Endodermal cell (in vitro differentiated cells): Measurements from ENCODE around the gene ENC1. TPM values are rescaled to one million over a fixed set of nuclear protein-coding genes. Genes with fewer than 3 reads are reported as not detected.

Source experiments
- DNase-seq: peaks from one replicate; pipeline ENCODE4 v3.0.0-alpha.2; 2017
- H3K27ac ChIP-seq: 2 replicates; pipeline ENCODE4 v1.5.1; 2013; ENCODE audit warnings: mild to moderate bottlenecking, low read depth, low read length, moderate library complexity
- H3K27me3 ChIP-seq: 2 replicates; pipeline ENCODE4 v1.6.1; 2013; ENCODE audit warnings: mild to moderate bottlenecking, low read length, moderate library complexity; ENCODE audit not compliant: insufficient read depth, control insufficient read depth, poor library complexity, severe bottlenecking
- H3K36me3 ChIP-seq: 2 replicates; pipeline ENCODE4 v1.7.0; 2013; ENCODE audit warnings: mild to moderate bottlenecking, low read length, moderate library complexity; ENCODE audit not compliant: control insufficient read depth, insufficient read depth
- H3K4me1 ChIP-seq: one replicate; pipeline ENCODE4 v1.7.0; 2013; ENCODE audit warnings: low read length; ENCODE audit not compliant: control insufficient read depth, insufficient read depth
- H3K4me3 ChIP-seq: 2 replicates; pipeline ENCODE4 v1.5.1; 2013; ENCODE audit warnings: mild to moderate bottlenecking, low read length, moderate library complexity
- H3K9ac ChIP-seq: 2 replicates; pipeline ENCODE4 v1.6.1; 2013; ENCODE audit warnings: mild to moderate bottlenecking, low read length, moderate library complexity; ENCODE audit not compliant: poor library complexity, severe bottlenecking; ENCODE audit errors: extremely low read depth
- H3K9me3 ChIP-seq: 2 replicates; pipeline ENCODE4 v1.6.1; 2013; ENCODE audit warnings: mild to moderate bottlenecking, low read length, moderate library complexity; ENCODE audit not compliant: control insufficient read depth
- H3K27ac Mint-ChIP-seq: 2 replicates; pipeline ENCODE4 v1.8.0; 2020; ENCODE audit warnings: mixed read lengths
- H3K27me3 Mint-ChIP-seq: 2 replicates; pipeline ENCODE4 v1.8.0; 2021; ENCODE audit warnings: mild to moderate bottlenecking, mixed read lengths; ENCODE audit not compliant: insufficient read depth
- H3K36me3 Mint-ChIP-seq: 2 replicates; pipeline ENCODE4 v1.8.0; 2020; ENCODE audit warnings: low read depth, mixed read lengths
- H3K4me1 Mint-ChIP-seq: 2 replicates; pipeline ENCODE4 v1.8.0; 2020; ENCODE audit warnings: mixed read lengths
- H3K4me3 Mint-ChIP-seq: 2 replicates; pipeline ENCODE4 v1.8.0; 2020; ENCODE audit warnings: mild to moderate bottlenecking, moderate library complexity, mixed read lengths
- H3K9me3 Mint-ChIP-seq: 2 replicates; pipeline ENCODE4 v1.8.0; 2020; ENCODE audit warnings: mild to moderate bottlenecking, mixed read lengths
- WGBS, 2 experiments: methylation state at CpG; one replicate each; pipeline versions ENCODE4 v1.1.5 to v1.1.7; 2013; ENCODE audit warnings: missing lambda C conversion rate in 2 of 2, mixed read lengths in 1 of 2; ENCODE audit not compliant: insufficient coverage in 1 of 2, insufficient read length in 1 of 2; 5-methylcytosine and 5-hydroxymethylcytosine counted together
- total RNA-seq, 2 donors: library from RNA; stranded (reverse); fragmentation: NEBNext Ultra II Directional in 1 of 2; extraction: Animal tissue kit (Norgen Biotek cat#: 25700) in 1 of 2; gene quantifications; 2 replicates in 1 of 2; 3 replicates in 1 of 2; pipeline ENCODE4 v1.2.1, GENCODE V29; 2021
- TF ChIP-seq, protein P1 (sequence below): fragments of 200-600 bp; sonication (generic); conservative IDR thresholded peaks from 2 replicates; pipeline ENCODE4 v1.5.0; 2021; ENCODE audit warnings: antibody characterized with exemption, mild to moderate bottlenecking

Gene ENC1
- total RNA-seq, 2 donors from 2014 or later, result 64.2 to 70.8 TPM

DNA sequence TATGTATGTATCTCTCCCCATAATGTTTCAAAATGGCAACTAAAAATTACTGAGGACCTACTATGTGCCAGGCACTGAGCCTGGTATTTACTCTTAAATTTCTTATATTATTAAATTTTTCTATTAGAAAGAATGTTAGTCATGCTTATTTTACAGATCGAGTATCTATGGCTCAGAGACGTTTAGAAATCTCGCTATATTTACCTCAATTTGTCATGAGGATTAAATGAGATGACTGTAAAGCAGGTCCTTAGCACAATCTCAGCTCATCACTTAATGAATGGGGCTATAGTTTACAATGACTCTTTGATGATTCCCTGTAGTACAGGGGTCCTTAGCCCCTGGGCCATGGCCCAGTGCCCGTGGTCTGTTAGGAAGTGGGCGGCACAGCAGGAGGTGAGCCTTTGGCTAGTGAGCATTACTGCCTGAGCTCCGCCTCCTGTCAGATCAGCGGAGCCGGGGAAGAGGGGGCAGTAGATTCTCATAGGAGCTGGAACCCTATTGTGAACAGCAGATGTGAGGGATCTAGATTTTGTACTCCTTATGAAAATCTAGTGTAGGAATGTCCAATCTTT lies 15.5 kb downstream of the ENC1 start:
- Histone ChIP-seq H3K27me3 (no peaks in the 10 kb centered on the region), H3K9ac (no peak overlapping the region), H3K4me1 (peaks cover 35% of the 10 kb centered on the region), H3K27ac (no peak overlapping the region), H3K9me3 (peaks cover 16% of the 10 kb centered on the region), H3K4me3 (no peak overlapping the region), H3K36me3 (peaks cover 41% of the 10 kb centered on the region)
- TF ChIP-seq, protein P1, sequence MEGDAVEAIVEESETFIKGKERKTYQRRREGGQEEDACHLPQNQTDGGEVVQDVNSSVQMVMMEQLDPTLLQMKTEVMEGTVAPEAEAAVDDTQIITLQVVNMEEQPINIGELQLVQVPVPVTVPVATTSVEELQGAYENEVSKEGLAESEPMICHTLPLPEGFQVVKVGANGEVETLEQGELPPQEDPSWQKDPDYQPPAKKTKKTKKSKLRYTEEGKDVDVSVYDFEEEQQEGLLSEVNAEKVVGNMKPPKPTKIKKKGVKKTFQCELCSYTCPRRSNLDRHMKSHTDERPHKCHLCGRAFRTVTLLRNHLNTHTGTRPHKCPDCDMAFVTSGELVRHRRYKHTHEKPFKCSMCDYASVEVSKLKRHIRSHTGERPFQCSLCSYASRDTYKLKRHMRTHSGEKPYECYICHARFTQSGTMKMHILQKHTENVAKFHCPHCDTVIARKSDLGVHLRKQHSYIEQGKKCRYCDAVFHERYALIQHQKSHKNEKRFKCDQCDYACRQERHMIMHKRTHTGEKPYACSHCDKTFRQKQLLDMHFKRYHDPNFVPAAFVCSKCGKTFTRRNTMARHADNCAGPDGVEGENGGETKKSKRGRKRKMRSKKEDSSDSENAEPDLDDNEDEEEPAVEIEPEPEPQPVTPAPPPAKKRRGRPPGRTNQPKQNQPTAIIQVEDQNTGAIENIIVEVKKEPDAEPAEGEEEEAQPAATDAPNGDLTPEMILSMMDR, result no peak
- Mint-ChIP-seq H3K4me1 (peaks cover 75% of the 10 kb centered on the region), H3K27me3 (no peaks in the 10 kb centered on the region), H3K36me3 (peaks cover 37% of the 10 kb centered on the region), H3K9me3 (peaks cover 14% of the 10 kb centered on the region), H3K27ac (no peak overlapping the region), H3K4me3 (no peak overlapping the region)
- 79 to 82% methylated on average over 5 to 8 of the region's 8 CpGs for WGBS, 2 experiments
- DNase-seq, result no peak

DNA sequence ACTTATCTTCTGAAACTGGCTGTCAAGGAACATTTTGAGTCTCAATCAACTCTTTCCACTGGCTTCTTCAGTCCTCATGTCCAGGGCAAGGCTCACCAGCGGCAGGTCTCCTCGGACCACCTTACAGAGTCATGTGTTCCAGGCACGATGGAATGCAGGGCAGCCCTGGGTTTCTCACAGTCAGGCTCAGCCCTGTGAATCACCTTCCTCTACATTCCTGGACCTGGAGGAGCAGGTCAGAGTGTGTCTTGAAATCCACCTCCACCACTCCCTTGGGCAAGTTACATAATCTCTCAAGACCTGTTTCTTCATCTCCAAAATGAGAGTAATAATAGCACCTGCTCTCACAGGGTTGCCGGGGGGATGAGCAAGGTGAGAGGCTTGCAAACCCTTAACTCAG lies 16.0 kb downstream of the ENC1 start:
- whole genome bisulfite sequencing, 2 experiments, result 95 to 100% methylated on average over 1 to 4 of the region's 4 CpGs
- Histone ChIP-seq H3K27ac (no peak overlapping the region), H3K9ac (no peak overlapping the region), H3K27me3 (no peaks in the 10 kb centered on the region), H3K4me3 (peak overlapping the region; percentile 55), H3K9me3 (peaks cover 16% of the 10 kb centered on the region), H3K4me1 (peaks cover 30% of the 10 kb centered on the region), H3K36me3 (peaks cover 36% of the 10 kb centered on the region)
- Mint-ChIP-seq H3K9me3 (peaks cover 14% of the 10 kb centered on the region), H3K36me3 (peaks cover 33% of the 10 kb centered on the region), H3K4me1 (peaks cover 73% of the 10 kb centered on the region), H3K27ac (peak overlapping the region; percentile 41), H3K4me3 (no peak overlapping the region), H3K27me3 (no peaks in the 10 kb centered on the region)
- no peak for DNase-seq
- TF ChIP-seq, protein P1, result no peak

DNA sequence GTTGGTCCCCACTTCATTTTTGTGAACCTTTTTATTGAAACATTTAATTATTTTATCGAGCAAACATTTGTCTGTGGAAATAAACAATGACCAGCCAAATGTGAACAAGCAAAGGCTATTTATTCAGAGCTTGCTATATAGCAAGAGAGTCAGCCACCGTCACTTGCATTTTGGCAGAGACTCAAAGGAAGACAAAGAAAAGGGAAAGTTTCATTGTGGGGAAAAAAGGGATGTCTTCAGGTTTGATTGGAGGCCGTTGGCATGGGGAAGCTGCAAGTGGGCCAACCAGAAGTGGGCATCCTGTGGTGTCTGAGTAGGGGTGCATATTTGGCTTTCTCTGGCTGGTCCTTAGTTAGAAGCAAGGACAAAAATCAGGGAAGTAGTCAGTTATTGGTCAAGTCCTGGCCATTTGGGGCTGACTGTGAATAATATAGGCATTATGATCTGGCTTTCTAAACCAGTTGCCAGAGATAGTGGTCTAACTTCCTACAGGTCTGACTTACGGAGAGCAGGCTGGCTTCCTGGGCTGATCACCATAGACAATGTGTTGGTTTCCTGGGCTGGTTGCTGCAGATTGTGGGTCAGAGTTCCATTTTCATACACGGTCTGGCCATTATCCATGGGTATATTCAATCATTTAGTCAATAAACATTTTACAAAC lies 16.6 kb downstream of the ENC1 start:
- no peaks in the 10 kb centered on the region for H3K27me3 Mint-ChIP-seq
- H3K36me3 Mint-ChIP-seq, result peaks cover 27% of the 10 kb centered on the region
- Histone ChIP-seq H3K9me3 (peaks cover 16% of the 10 kb centered on the region), H3K4me1 (peaks cover 24% of the 10 kb centered on the region), H3K9ac (no peak overlapping the region), H3K27me3 (no peaks in the 10 kb centered on the region), H3K27ac (peak overlapping the region; percentile 84), H3K36me3 (peaks cover 30% of the 10 kb centered on the region), H3K4me3 (peak overlapping the region; percentile 55)
- H3K9me3 Mint-ChIP-seq, result peaks cover 14% of the 10 kb centered on the region
- H3K4me1 Mint-ChIP-seq, result peaks cover 73% of the 10 kb centered on the region
- TF ChIP-seq, protein P1, result no peak
- WGBS, 2 experiments, result 87 to 93% methylated on average over 4 to 5 of the region's 5 CpGs
- no peak for DNase-seq
- H3K4me3 Mint-ChIP-seq, result no peak overlapping the region
- H3K27ac Mint-ChIP-seq, result peak overlapping the region; percentile 41
